Loucy (cell line): ENCODE data around the gene GRHL1.

Source experiments
- H2AFZ ChIP-seq: fragments of 200-600 bp; sonication (generic); 2 replicates; pipeline ENCODE4 v1.6.0; 2016; ENCODE audit warnings: antibody characterized with exemption, mild to moderate bottlenecking, low read length, moderate library complexity
- H3F3A ChIP-seq: fragments of 200-600 bp; 2 replicates; pipeline ENCODE4 v1.6.0; 2016; ENCODE audit warnings: antibody characterized with exemption, low read depth, mild to moderate bottlenecking
- H3K27me3 ChIP-seq: fragments of 200-600 bp; sonication (generic); 2 replicates; pipeline ENCODE4 v1.6.1; 2014; ENCODE audit warnings: low read length, mild to moderate bottlenecking; ENCODE audit not compliant: insufficient read depth, poor library complexity, severe bottlenecking
- H3K36me3 ChIP-seq: fragments of 200-600 bp; sonication (generic); 2 replicates; pipeline ENCODE4 v1.6.1; 2016; ENCODE audit warnings: low read length; ENCODE audit not compliant: insufficient read depth
- H3K4me1 ChIP-seq: fragments of 200-600 bp; sonication (generic); 2 replicates; pipeline ENCODE4 v1.5.1; 2014; ENCODE audit warnings: low read length, mild to moderate bottlenecking; ENCODE audit not compliant: insufficient read depth, poor library complexity, severe bottlenecking
- H3K4me2 ChIP-seq: fragments of 200-600 bp; sonication (generic); 2 replicates; pipeline ENCODE4 v1.6.0; 2014; ENCODE audit warnings: antibody characterized with exemption, low read length, low read depth, mild to moderate bottlenecking; ENCODE audit not compliant: poor library complexity, severe bottlenecking
- H3K4me3 ChIP-seq: fragments of 200-600 bp; sonication (generic); 2 replicates; pipeline ENCODE4 v1.5.1; 2014; ENCODE audit warnings: low read length, mild to moderate bottlenecking, mixed read lengths; ENCODE audit not compliant: poor library complexity, severe bottlenecking
- H3K79me2 ChIP-seq: fragments of 200-600 bp; sonication (generic); 2 replicates; pipeline ENCODE4 v1.6.1; 2014; ENCODE audit warnings: low read length; ENCODE audit not compliant: insufficient read depth
- H3K9ac ChIP-seq: fragments of 200-600 bp; sonication (generic); 2 replicates; pipeline ENCODE4 v1.6.0; 2014; ENCODE audit warnings: mild to moderate bottlenecking, low read depth, low read length, moderate library complexity; ENCODE audit not compliant: poor library complexity, severe bottlenecking
- H3K9me2 ChIP-seq: fragments of 200-600 bp; sonication (generic); replicated peaks from 2 replicates; pipeline ENCODE4 v1.6.1; 2016; ENCODE audit warnings: low read depth, low read length, mixed read lengths
- H3K9me3 ChIP-seq: fragments of 200-600 bp; sonication (generic); 2 replicates; pipeline ENCODE4 v1.6.1; 2014; ENCODE audit warnings: mild to moderate bottlenecking, antibody characterized with exemption, low read length, low read depth; ENCODE audit not compliant: insufficient read depth
- H4K20me1 ChIP-seq: fragments of 200-600 bp; sonication (generic); 2 replicates; pipeline ENCODE4 v1.6.0; 2014; ENCODE audit warnings: antibody characterized with exemption, low read length, mild to moderate bottlenecking; ENCODE audit not compliant: insufficient read depth, poor library complexity, severe bottlenecking
- EZH2phosphoT487 ChIP-seq: fragments of 200-600 bp; IDR thresholded peaks from 2 replicates; pipeline ENCODE4 v1.6.1; 2018; ENCODE audit warnings: antibody characterized with exemption, mild to moderate bottlenecking, moderate library complexity, borderline replicate concordance
- TF ChIP-seq, protein P1 (sequence below): fragments of 200-600 bp; sonication (generic); conservative IDR thresholded peaks from 2 replicates; pipeline ENCODE4 v1.5.1; 2014; ENCODE audit warnings: mild to moderate bottlenecking, antibody characterized with exemption, low read length

The GRHL1 gene

DNA sequence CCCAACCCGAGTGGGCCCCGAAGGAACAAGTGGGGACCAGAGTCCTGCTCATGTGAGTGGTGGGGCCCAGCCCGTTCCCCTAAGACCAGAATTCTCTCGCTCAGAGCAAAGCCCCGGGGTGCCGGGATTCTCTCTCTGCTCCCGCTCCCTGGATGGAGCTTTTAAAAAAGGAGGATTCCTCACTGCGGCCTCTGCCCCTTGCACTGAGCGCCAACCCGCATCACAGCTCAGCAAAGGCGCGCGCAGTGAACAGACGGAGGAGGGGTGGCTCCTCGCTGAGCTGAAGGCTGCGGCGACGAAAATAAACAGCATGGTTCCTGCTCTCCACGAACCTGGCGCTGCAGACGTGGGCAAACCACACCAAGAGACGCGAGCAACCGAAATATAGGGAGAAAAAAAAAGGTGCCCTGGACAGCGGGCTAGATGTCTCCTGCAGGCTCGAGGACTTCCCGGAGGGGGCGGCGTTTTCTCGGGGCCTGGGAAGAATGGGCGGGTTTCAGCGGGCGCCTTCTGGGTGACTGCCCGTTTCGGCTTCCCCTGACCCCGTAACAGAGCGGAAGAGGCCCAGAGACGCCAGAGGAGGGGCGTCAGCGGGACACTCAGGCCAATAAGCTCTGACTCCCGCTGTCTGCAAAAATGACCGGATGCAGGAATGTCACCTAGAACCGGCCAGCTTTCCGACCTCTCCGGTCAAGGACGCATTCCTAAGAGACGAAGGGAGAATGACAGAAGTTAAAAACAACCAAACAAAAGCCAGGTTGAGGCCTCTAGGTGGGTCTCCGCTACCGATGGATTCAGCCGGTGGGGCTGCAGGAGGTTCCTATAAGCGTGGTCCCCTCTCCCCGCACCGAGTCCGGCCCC, 91.0 kb downstream of the GRHL1 start:
- Histone ChIP-seq H3K9me3 (no peaks in the 10 kb centered on the region), H3K4me2 (no peak overlapping the region), H2AFZ (no peak overlapping the region), H3K4me3 (no peak overlapping the region), H3K4me1 (no peaks in the 10 kb centered on the region), H3K36me3 (no peaks in the 10 kb centered on the region), H3F3A (no peaks in the 10 kb centered on the region), H3K27me3 (no peaks in the 10 kb centered on the region), H3K79me2 (no peaks in the 10 kb centered on the region), H4K20me1 (no peaks in the 10 kb centered on the region), H3K9ac (no peak overlapping the region), H3K9me2 (no peaks in the 10 kb centered on the region)
- TF ChIP-seq, protein P1, sequence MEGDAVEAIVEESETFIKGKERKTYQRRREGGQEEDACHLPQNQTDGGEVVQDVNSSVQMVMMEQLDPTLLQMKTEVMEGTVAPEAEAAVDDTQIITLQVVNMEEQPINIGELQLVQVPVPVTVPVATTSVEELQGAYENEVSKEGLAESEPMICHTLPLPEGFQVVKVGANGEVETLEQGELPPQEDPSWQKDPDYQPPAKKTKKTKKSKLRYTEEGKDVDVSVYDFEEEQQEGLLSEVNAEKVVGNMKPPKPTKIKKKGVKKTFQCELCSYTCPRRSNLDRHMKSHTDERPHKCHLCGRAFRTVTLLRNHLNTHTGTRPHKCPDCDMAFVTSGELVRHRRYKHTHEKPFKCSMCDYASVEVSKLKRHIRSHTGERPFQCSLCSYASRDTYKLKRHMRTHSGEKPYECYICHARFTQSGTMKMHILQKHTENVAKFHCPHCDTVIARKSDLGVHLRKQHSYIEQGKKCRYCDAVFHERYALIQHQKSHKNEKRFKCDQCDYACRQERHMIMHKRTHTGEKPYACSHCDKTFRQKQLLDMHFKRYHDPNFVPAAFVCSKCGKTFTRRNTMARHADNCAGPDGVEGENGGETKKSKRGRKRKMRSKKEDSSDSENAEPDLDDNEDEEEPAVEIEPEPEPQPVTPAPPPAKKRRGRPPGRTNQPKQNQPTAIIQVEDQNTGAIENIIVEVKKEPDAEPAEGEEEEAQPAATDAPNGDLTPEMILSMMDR: no peak
- no peak for TF ChIP-seq EZH2phosphoT487

DNA sequence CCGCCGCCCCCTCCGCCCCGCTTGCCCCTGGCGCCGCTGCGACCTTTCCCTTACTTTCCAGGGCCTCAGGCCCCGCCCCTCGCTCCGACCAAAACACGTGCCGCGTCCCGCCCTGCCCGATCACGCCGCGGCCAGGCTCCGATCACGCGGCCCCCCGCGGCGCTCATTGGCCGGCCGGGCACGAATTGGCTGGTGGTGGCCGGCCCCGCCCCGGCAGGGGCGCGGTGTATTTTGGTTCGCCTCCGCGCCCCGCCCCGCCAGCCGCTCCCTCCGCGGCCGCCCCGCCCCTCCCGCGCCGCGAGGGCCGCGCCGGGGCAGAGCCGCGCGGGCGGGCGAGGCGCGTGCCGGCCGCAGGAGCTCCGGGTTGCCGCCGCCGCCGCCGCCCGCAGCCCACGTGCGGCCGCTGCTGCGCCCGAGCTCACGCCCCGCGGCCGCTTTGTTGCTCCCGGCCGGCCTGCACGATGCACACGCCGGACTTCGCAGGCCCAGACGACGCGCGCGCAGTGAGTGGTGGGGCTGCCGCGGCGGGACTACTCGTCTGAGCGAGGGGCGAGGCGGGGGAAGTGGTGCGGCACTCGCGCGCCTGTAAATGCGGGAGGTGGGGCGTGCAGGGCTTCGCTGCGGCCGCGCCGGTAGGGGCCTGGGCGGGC, 91.9 kb downstream of the GRHL1 start, which contains the start of gene KLF11:
Gene KLF11 (plus strand): TSS at position 295 of the 650 bp plus-strand sequence. CDS start 167 bp downstream, at position 462.
- Histone ChIP-seq H3K4me3 (no peak within 1 kb of the TSS), H3K4me1 (no peaks in the 10 kb centered on the region), H2AFZ (no peak within 1 kb of the TSS), H3K9ac (no peak within 1 kb of the TSS), H3K9me2 (no peaks in the 10 kb centered on the region), H4K20me1 (no peaks in the 10 kb centered on the region), H3F3A (no peaks in the 10 kb centered on the region), H3K36me3 (no peaks in the 10 kb centered on the region), H3K79me2 (no peaks in the 10 kb centered on the region), H3K9me3 (no peaks in the 10 kb centered on the region), H3K27me3 (no peaks in the 10 kb centered on the region), H3K4me2 (no peak within 1 kb of the TSS)
- TF ChIP-seq, protein P1: no peak
- TF ChIP-seq EZH2phosphoT487: no peak

DNA sequence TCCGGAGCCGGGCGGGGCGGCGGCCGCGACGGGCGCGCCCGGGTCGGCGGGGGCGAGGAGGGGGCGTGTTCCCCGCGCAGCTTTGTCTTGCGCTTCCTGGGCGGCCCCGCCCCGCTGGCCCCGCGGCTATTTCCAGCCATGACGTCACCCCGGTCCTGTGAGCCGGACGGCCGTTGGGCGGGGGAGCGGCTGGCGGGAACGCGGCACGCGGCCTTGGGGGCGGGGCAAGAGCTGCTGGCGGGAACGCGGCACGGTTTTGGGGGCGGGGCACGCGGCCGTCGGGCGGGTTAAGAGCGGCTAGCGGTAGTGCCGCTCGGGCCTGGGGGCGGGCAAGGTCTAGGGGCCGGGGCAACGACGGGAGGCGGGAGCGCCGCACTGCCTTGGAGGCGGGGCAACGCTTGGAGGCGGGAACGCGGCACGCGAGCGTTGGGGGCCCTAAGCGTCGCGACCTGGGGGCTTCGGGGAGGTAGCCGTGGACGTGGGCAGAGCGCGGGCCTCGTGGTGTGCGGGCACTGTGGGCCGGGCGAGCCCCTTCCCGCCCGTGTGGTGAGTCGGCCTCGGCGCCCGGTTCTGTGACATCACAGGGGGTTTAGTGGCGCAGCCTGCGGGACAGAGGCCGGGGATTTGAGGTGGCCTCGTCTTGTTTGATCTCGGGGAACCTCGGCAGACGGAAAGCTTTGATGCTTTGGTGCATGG, 92.6 kb downstream of the GRHL1 start:
- Histone ChIP-seq H3K36me3 (no peaks in the 10 kb centered on the region), H4K20me1 (no peaks in the 10 kb centered on the region), H3K9me3 (no peaks in the 10 kb centered on the region), H3F3A (no peaks in the 10 kb centered on the region), H3K4me1 (no peaks in the 10 kb centered on the region), H3K79me2 (no peaks in the 10 kb centered on the region), H3K9me2 (no peaks in the 10 kb centered on the region), H3K9ac (no peak overlapping the region), H2AFZ (no peak overlapping the region), H3K4me3 (no peak overlapping the region), H3K27me3 (no peaks in the 10 kb centered on the region), H3K4me2 (no peak overlapping the region)
- no peak for TF ChIP-seq EZH2phosphoT487
